ENCODE results near the gene CCDC34. TPM values are rescaled to one million over a fixed set of nuclear protein-coding genes. Genes with fewer than 3 reads are reported as not detected.
"Not testable (repeated sequence)": the region's sequence is repeated elsewhere in the genome, so short reads cannot be mapped to it uniquely, and the experiment has no call there.

CCDC34 gene
- total RNA-seq, 1 donor from 2014 or later = 32.2 TPM

DNA sequence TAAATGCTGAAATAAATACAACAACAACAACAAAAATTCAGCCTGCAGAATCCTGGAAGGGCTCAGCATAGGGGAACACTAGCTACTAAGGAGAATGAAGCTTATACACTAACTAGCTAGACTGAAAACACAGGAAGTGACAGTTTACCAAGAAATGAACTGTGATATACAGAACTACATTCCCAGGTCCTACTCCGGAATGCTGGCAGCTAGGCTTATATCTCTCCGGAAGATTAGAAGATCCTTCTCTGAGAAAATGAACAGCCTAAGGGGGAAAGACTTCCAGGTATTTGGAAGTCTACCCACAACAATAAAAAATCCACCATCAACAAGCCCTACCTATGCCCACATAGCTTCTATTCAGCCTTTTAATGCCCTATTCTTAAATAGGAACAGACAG lies 31.0 kb downstream of the CCDC34 start:
- no peak overlapping the region for H3K27ac Mint-ChIP-seq
- H3K4me1 Mint-ChIP-seq (ENCODE audit: low read depth) = peaks cover 4% of the 10 kb centered on the region
- H3K27me3 Mint-ChIP-seq = no peaks in the 10 kb centered on the region
- TF ChIP-seq, protein P1, sequence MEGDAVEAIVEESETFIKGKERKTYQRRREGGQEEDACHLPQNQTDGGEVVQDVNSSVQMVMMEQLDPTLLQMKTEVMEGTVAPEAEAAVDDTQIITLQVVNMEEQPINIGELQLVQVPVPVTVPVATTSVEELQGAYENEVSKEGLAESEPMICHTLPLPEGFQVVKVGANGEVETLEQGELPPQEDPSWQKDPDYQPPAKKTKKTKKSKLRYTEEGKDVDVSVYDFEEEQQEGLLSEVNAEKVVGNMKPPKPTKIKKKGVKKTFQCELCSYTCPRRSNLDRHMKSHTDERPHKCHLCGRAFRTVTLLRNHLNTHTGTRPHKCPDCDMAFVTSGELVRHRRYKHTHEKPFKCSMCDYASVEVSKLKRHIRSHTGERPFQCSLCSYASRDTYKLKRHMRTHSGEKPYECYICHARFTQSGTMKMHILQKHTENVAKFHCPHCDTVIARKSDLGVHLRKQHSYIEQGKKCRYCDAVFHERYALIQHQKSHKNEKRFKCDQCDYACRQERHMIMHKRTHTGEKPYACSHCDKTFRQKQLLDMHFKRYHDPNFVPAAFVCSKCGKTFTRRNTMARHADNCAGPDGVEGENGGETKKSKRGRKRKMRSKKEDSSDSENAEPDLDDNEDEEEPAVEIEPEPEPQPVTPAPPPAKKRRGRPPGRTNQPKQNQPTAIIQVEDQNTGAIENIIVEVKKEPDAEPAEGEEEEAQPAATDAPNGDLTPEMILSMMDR (IDR thresholded peaks at IDR 0.05; ENCODE audit: unreplicated experiment) = no peak
- H3K9me3 Mint-ChIP-seq (ENCODE audit: low read depth) = no peaks in the 10 kb centered on the region
- H3K4me3 Mint-ChIP-seq (ENCODE audit: low read depth) = no peak overlapping the region
- DNase-seq (ENCODE audit: low spot score, unreplicated experiment) = no peak
- H3K36me3 Mint-ChIP-seq (ENCODE audit: insufficient read depth) = peaks cover 36% of the 10 kb centered on the region

DNA sequence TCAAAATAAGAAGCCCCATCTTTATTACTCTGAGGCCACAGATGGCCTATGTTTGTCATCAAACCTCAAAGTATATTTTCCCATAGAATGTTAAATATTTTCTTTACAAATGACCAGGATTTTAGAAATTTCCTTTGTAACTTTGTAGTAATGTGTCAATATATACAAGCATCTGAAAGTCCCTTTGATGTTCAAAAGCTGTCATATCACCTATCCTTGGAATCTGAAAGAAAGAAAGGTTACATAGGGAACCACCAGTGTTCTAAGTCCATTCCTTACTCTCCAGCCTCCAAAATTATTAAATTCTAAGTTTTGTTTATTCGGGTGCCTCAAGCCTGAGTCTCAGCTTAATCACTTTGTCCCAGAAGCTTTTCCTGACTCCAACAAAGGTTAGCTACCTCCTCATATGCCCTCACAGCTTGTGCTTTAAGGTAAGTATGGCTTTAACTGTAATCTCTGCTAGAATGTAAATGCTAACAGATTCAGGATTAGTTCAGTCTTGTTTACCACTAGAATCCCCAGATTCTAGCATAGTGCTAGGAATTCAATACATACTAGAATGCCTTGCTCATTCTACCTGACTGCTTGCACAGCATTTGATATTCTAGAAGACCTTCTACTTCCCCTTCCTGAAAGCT lies 32.3 kb downstream of the CCDC34 start:
- Mint-ChIP-seq H3K9me3 (ENCODE audit: low read depth) (peaks cover 7% of the 10 kb centered on the region), H3K27me3 (no peaks in the 10 kb centered on the region), H3K4me3 (ENCODE audit: low read depth) (no peak overlapping the region), H3K4me1 (ENCODE audit: low read depth) (peaks cover 4% of the 10 kb centered on the region), H3K36me3 (ENCODE audit: insufficient read depth) (peaks cover 37% of the 10 kb centered on the region), H3K27ac (no peak overlapping the region)
- DNase-seq (ENCODE audit: low spot score, unreplicated experiment) = no peak
- TF ChIP-seq, protein P1 (IDR thresholded peaks at IDR 0.05; ENCODE audit: unreplicated experiment) = no peak

GRCh38 chr11:27329867-27330632 lies 33.0 kb downstream of the CCDC34 start:
- H3K4me3 Mint-ChIP-seq (ENCODE audit: low read depth) = no peak overlapping the region
- no peaks in the 10 kb centered on the region for H3K27me3 Mint-ChIP-seq
- no peak for DNase-seq (ENCODE audit: low spot score, unreplicated experiment)
- TF ChIP-seq, protein P1 (IDR thresholded peaks at IDR 0.05; ENCODE audit: unreplicated experiment) = no peak
- no peak overlapping the region for H3K27ac Mint-ChIP-seq
- H3K9me3 Mint-ChIP-seq (ENCODE audit: low read depth) = peaks cover 7% of the 10 kb centered on the region
- H3K36me3 Mint-ChIP-seq (ENCODE audit: insufficient read depth) = peaks cover 40% of the 10 kb centered on the region
- H3K4me1 Mint-ChIP-seq (ENCODE audit: low read depth) = peaks cover 4% of the 10 kb centered on the region

GRCh38 chr11:27328614-27329013 lies 34.4 kb downstream of the CCDC34 start:
- H3K27ac Mint-ChIP-seq = peak overlapping the region; percentile 39
- H3K27me3 Mint-ChIP-seq = no peaks in the 10 kb centered on the region
- TF ChIP-seq, protein P1 (IDR thresholded peaks at IDR 0.05; ENCODE audit: unreplicated experiment) = no peak
- H3K36me3 Mint-ChIP-seq (ENCODE audit: insufficient read depth) = peaks cover 37% of the 10 kb centered on the region
- H3K9me3 Mint-ChIP-seq (ENCODE audit: low read depth) = peaks cover 7% of the 10 kb centered on the region
- peaks cover 9% of the 10 kb centered on the region for H3K4me1 Mint-ChIP-seq (ENCODE audit: low read depth)
- H3K4me3 Mint-ChIP-seq (ENCODE audit: low read depth) = no peak overlapping the region
- no peak for DNase-seq (ENCODE audit: low spot score, unreplicated experiment)

DNA sequence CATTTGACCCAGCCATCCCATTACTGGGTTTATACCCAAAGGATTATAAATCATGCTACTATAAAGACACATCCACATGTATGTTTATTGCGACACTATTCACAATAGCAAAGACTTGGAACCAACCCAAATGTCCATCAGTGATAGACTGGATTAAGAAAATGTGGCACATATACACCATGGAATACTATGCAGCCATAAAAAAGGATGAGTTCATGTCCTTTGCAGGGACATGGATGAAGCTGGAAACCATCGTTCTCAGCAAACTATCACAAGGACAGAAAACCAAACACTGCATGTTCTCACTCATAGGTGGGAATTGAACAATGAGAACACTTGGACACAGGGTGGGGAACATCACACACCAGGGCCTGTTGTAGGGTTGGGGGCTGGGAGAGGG lies 36.0 kb downstream of the CCDC34 start:
- not testable (repeated sequence) for H3K4me1 Mint-ChIP-seq (ENCODE audit: low read depth); DNase-seq (ENCODE audit: low spot score, unreplicated experiment); H3K27me3 Mint-ChIP-seq; H3K27ac Mint-ChIP-seq; H3K4me3 Mint-ChIP-seq (ENCODE audit: low read depth)
- H3K9me3 Mint-ChIP-seq (ENCODE audit: low read depth) = peaks cover 11% of the 10 kb centered on the region
- peaks cover 40% of the 10 kb centered on the region for H3K36me3 Mint-ChIP-seq (ENCODE audit: insufficient read depth)

DNA sequence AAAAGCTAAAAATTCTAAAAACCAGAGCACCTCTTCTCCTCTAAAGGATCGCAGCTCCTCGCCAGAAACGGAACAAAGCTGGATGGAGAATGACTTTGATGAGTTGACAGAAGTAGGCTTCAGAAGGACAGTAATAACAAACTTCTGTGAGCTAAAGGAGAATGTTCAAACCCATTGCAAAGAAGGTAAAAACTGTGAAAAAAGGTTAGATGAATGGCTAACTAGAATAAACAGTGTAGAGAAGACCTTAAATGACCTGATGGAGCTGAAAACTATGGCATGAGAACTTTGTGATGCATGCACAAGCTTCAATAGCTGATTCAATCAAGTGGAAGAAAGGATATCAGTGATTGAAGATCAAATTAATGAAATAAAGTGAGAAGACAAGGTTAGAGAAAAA lies 40.8 kb downstream of the CCDC34 start:
- H3K4me3 Mint-ChIP-seq (ENCODE audit: low read depth); H3K27ac Mint-ChIP-seq; DNase-seq (ENCODE audit: low spot score, unreplicated experiment); H3K4me1 Mint-ChIP-seq (ENCODE audit: low read depth); H3K27me3 Mint-ChIP-seq: not testable (repeated sequence)
- Mint-ChIP-seq H3K36me3 (ENCODE audit: insufficient read depth) (peaks cover 32% of the 10 kb centered on the region), H3K9me3 (ENCODE audit: low read depth) (peaks cover 14% of the 10 kb centered on the region)

- H3K4me3 Mint-ChIP-seq (ENCODE audit: low read depth); H3K4me1 Mint-ChIP-seq (ENCODE audit: low read depth); H3K27me3 Mint-ChIP-seq; H3K9me3 Mint-ChIP-seq (ENCODE audit: low read depth); DNase-seq (ENCODE audit: low spot score, unreplicated experiment); H3K27ac Mint-ChIP-seq: not testable (repeated sequence)
- H3K36me3 Mint-ChIP-seq (ENCODE audit: insufficient read depth) = peaks cover 28% of the 10 kb centered on the region
Observed at GRCh38 chr11:27321340-27321739, 41.7 kb downstream of the CCDC34 start.

All from progenitor cell of endocrine pancreas (in vitro differentiated cells).